ENCODE measurements around the gene SLC2A4.

GRCh38 chr17:7233701-7234082 is 47.8 kb upstream of the SLC2A4 start:
- TF ChIP-seq, protein P1, sequence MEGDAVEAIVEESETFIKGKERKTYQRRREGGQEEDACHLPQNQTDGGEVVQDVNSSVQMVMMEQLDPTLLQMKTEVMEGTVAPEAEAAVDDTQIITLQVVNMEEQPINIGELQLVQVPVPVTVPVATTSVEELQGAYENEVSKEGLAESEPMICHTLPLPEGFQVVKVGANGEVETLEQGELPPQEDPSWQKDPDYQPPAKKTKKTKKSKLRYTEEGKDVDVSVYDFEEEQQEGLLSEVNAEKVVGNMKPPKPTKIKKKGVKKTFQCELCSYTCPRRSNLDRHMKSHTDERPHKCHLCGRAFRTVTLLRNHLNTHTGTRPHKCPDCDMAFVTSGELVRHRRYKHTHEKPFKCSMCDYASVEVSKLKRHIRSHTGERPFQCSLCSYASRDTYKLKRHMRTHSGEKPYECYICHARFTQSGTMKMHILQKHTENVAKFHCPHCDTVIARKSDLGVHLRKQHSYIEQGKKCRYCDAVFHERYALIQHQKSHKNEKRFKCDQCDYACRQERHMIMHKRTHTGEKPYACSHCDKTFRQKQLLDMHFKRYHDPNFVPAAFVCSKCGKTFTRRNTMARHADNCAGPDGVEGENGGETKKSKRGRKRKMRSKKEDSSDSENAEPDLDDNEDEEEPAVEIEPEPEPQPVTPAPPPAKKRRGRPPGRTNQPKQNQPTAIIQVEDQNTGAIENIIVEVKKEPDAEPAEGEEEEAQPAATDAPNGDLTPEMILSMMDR (IDR thresholded peaks at IDR 0.05; ENCODE audit: insufficient read depth, low read length) = no peak
- TF ChIP-seq POLR2AphosphoS5 (IDR thresholded peaks at IDR 0.05; ENCODE audit: low read depth) (no peak), REST (IDR thresholded peaks at IDR 0.05; ENCODE audit: insufficient replicate concordance, low read depth) (no peak), GABPA (IDR thresholded peaks at IDR 0.05; ENCODE audit: low read depth) (no peak), SPI1 (IDR thresholded peaks at IDR 0.05; ENCODE audit: borderline replicate concordance, low read depth) (no peak)

Measured in HL-60 (cell line).